T-helper 2 cell (primary cell): ENCODE results near the gene EIF4G3.
"Not testable (repeated sequence)": the region's sequence is repeated elsewhere in the genome, so short reads cannot be mapped to it uniquely, and the experiment has no call there.

Source experiments
- DNase-seq, 5 experiments: peaks; one replicate each; pipeline versions ENCODE4 v3.0.0 to v3.0.0-alpha.2; 2012 to 2022

EIF4G3 gene

DNA sequence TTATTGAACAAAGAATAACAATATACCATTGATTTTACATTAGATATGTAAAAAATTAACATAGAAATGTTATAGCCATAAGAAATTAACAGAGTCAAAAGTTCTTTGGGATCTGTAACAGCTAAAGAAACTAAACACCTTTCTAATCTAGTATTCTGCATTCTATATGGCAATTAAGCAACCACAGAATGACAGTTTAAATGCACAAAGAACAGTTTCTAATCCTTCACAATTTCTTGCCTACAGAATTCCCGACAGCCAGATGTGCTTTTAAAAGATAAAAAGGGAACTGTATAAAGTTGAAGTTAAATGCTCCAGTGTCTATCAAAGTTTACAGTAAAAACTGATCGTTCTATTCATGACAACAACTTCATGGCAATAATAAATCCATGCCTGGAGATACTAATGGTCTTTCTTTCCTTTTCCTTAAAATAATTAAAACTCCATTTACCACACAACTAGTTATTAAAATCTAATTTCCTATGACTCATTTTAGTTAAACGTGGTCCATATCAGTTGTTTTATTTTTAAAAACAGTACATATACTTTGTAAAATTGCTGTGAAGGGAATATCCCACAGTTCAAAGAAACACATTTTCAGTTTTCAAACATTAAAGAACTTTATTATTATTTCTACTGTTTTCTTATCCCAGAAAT is 110.2 kb downstream of the EIF4G3 start:
- DNase-seq, result no peak

GRCh38 chr1:21065851-21066250 is 110.8 kb downstream of the EIF4G3 start:
- no peak for DNase-seq

DNA sequence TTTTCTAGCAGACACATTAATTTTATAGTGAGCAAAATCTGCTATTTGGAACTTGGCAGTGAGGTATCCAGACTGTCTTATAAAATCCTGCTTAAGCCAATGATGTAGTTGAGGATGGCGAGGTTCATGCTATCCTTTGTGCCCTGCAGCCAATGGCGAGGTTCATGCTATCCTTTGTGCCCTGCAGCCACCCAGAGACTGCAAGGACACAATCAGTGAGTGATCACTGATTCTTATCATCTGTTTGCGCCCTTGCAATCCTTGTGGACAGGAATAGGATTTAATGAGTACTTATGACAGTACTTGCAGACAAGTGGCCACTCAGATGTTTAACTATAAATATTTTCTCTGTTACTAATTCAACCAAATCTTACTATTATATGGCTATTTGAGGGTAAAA is 112.6 kb downstream of the EIF4G3 start:
- DNase-seq, result no peak

- DNase-seq, result no peak
Observed at GRCh38 chr1:21060523-21060922, 116.2 kb downstream of the EIF4G3 start.

DNA sequence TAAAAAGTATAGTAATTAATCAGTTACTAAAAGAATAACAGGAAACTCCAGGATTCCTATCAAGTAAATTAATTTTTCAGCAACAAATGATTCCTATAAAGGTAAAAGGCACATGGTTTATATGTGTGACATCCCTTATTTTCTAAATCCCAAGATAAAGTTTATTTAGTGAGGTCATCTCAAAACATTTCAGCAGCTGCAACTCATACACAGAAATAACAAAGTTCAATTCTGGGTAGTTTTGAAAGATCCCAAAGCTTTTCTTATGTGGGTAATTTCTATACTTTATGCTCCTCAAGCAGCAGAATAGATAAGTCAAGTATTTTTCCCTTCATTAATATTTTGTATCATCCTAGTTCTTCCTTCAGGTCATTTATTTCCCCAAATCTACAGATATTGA is 117.7 kb downstream of the EIF4G3 start:
- no peak for DNase-seq

DNA sequence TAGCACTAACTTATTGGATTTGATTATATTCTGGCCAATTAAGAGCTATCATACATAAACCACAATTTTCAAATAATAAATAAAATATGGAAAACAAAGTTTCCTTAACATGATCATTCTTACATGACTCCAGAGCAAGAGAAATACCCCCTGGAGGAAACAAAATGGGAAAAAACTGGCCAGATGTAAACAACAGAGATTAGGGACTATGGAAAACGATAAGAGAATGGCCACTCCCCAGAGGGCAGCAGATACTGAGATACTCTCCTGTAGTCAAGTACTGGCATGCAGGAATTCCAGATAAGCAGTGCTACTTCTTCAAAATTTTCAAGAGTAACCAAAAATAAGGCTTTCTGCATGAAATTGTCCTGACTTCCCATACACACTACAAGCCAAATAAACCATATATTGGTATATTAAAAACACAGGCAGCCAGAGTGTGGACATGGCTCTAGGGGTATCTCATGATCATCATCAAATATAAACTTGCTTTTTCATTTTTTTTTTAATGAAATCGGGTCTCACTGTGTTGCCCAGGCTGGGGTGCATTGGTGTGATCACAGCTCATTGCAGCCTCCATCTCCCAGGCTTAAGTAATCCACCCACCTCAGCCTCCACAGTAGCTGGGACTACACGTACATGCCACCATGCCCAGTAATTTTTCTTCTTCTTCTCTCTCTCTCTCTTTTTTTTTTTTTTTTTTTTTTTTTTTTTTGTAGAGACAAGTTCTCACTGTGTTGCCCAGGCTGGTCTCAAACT is 118.5 kb downstream of the EIF4G3 start:
- no peak for DNase-seq

GRCh38 chr1:21053189-21053928 is 123.3 kb downstream of the EIF4G3 start:
- DNase-seq, result not testable (repeated sequence)

- DNase-seq, result no peak
Observed at GRCh38 chr1:21052034-21052433, 124.7 kb downstream of the EIF4G3 start.

DNA sequence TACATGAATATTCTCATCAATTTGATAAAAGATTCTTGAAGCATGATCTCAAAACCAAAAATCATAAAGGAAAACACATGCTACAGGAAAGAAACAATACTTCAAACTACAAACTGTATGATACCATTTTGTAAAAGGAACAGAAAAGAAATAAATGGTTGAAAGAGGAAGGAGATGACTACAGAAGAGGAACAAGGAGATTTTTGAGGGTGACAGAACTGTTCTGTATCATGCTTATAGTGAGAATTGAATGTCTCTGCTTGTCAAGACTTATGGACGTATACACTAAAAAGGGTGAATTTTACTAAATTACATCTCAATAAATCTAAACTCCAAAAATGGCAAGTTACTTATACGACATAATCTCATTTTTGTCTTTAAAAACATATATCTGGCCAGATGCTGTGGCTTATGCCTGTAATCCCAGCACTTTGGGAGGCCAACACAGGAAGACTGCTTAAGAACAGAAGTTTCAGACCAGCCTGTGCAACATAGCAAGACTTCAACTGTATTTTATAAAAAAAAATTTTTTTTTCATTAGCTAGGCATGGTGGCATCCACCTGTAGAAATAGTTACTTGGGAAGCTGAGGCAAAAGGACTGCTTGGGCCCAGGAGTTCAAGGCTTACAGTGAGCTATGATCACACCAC is 125.4 kb downstream of the EIF4G3 start:
- DNase-seq, result no peak

DNA sequence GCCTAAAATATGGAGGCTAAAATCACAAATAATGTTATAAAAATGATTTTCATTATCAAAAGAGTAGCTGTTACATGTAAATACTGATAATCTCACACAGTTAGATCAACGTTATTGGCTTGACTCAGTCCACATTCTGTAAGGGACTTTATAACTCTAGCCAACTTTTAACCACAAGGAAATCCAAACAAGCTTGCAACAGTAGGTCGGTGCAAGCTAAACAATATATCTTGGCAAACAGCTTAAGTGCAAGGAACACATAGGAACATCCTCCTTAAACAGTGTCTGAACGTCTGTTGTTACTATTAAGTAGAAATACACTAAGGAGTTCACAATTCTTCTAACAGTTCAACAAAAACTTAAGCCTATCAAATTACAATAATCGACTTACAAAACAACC is 126.7 kb downstream of the EIF4G3 start:
- DNase-seq, result no peak

DNA sequence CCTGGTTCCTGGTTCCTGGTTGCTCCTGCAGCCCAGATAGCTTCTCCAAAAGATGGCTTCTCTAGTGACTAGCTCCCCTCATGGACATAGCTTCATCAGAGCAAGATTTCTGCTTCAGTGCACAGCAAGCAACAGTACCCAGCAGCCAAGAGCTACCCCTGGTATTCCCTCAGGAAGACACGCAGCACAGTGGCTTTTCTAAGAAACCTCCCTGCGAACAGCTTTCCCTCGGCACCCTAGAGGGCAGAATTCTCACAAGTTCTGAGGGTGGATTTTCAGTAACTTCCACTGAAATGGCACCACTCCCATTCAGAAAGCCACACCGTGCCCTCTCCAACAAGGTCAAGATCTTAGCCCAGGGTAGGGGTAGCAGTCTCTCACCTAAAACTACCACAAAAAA is 128.2 kb downstream of the EIF4G3 start:
- DNase-seq, result no peak

DNA sequence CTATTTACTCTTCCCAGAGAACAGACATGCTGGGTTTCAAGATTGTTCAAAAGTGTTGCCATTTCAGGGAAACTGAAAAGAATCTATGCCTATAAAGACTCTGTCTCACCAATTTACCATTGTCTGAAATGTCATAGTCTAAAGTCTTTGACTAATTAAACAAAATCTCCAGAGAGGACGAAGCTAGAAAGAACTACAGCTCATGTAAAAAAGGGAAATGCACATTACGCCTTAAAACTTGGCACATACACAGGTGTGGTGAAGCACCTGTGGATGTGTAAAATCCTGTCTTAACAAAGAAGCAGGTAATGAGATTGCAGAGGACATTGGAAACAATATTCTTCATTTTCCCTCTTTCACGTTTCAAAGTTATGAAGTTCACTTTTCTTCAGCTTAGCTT is 130.6 kb downstream of the EIF4G3 start:
- no peak for DNase-seq

GRCh38 chr1:21045351-21045750 is 131.3 kb downstream of the EIF4G3 start:
- DNase-seq, result no peak

DNA sequence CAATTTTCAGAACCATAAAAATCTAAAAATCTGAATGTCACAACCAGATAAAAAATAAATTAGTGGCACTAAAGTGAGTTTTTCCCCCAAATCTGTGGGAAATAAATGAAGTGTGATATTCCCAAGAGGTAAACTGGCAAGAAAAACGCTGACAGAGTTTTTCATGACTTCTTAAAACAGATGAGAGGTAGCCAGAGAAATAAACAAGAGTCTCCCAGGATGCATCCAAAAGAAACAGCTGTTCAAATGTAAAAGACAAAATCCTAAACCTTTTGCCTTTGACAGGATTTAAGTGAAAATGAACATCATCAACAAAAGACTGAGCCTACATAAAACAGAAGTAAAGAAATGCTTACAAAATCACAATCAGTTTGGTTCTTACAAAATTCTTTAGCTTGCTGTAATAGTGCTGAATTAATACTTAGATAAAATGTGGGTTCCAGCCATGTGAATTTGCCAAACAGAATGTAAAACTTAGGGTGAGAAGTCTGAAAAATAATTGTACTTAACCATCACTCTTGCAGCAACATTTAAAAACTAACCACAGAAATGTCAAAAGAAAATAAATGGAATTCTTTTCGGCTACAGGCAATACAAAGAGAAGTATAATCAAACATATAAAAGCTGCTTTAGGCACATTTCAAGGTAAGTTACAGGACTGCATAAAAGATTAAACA is 133.6 kb downstream of the EIF4G3 start:
- no peak for DNase-seq

DNA sequence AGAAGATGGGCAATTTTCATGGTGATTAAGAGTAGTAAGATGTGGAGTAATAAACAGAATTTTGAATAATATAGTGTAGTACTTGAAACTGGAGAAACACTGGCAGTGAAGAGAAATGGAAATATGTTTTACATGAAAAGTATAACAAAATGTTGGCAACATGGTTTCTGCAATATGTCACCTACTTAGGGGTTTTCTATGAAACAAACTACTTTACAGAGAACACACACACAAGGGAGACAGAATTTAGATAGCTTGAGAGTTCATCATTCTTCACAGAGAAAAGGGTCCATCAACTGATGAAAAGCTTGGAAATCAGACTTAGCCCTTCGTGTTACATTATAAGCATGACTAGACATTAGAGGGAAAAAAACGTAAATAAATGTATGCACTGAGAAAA is 135.2 kb downstream of the EIF4G3 start:
- no peak for DNase-seq

DNA sequence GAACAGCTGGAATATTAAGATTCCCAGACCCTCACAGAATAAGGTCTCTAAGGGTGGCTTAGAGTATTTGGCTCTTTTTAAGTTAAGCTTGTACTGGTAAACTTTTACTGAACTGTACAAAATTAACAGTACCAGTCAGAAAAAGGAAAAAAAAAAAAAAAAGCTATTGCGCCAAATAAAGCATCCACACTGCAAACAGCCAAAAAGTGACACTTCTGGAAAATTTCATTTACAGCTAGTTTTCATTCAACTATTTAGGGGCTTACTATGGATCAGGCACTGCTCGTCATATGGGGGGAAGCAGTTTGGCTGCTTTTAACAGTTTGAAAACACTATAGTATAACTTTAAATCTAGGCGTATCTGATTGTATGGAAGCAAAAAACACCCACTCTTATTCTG is 139.6 kb downstream of the EIF4G3 start:
- DNase-seq, result no peak

- DNase-seq, result no peak
Observed at GRCh38 chr1:21035794-21036193, 140.9 kb downstream of the EIF4G3 start.

DNA sequence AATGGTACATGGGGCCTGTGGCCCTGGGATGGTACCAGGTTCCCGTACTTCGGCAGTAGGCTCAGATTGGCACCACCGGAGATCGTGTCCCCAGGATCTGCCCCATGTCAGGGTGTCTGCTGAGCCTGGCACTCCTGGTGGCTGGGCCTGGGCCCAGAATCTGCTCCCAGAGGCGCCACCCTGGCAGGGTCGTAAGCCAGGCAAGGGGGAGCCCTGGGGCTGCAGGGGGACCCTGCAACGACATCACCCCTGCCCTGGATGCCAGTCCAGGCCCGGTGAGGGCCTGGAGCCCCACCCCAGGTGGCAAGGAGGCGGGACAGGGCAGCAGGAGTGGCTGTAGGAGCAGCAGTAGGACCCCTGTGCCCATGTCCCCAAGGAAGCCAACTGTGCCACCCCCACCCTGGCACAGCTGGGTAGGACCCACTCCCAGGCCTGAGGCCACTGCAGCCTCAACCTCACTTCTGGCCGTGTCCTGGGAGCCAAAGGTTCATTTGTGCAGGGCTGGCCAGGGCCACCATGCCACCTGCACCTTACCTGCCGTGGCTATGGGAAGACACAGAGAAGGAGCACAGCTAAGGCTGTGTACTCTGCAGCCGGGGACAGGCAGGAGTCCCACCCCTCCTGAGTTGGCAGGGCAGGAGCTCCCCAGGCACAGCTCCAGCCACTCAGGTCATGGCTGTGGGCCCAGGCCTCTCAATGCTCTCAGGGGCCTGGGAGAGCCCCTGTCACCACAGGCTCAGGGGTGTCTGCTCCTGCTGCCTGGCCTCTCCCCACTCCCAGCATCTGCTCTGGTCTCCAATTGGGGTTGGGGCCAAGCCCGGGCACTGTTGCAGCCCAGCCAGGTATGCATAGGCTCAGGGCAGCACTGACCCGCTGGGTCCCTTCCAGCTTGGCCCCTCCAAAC is 141.7 kb downstream of the EIF4G3 start:
- no peak for DNase-seq

DNA sequence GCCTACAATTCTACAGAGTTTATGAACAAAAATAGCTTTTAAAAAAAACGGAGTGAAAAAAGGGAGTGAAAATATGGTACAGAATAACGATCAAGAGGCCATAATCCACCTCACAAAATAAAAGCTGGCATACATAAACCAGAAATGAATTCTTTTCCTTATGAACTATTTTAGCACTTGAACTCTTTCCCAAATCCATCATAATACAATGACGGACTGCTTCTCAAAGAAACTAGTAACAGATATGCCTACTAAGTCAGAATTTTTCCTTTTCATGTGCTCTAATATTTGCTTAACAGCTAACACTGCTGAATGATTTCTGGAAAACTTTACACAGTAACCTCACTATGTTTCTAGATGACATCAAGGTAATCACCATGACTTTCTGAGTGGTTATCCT is 144.0 kb downstream of the EIF4G3 start:
- no peak for DNase-seq

- no peak for DNase-seq
Observed at GRCh38 chr1:21030181-21030580, 146.5 kb downstream of the EIF4G3 start.

GRCh38 chr1:21028520-21029145 is 148.1 kb downstream of the EIF4G3 start:
- no peak for DNase-seq
